Stimulated activated CD8-positive, alpha-beta memory T cell treated with anti-CD3 and anti-CD28 coated beads, Interleukin-15, amount 100 ng/mL, for 1 hour (primary cell): ENCODE data around the gene FOXP2.
"Not testable (repeated sequence)": the region's sequence is repeated elsewhere in the genome, so short reads cannot be mapped to it uniquely, and the experiment has no call there.

Experiments
- DNase-seq: peaks from one replicate; pipeline ENCODE4 v3.0.0-alpha.2; 2020; ENCODE audit warnings: low read depth

The FOXP2 gene

GRCh38 chr7:114590298-114590697, 175.7 kb downstream of the FOXP2 start:
- no peak for DNase-seq

GRCh38 chr7:114598946-114599345, 184.3 kb downstream of the FOXP2 start:
- no peak for DNase-seq

- DNase-seq = no peak
Observed at GRCh38 chr7:114606100-114606499, 191.5 kb downstream of the FOXP2 start.

- not testable (repeated sequence) for DNase-seq
Observed at GRCh38 chr7:114608822-114609221, 194.2 kb downstream of the FOXP2 start.

- no peak for DNase-seq
Observed at GRCh38 chr7:114620208-114620607, 205.6 kb downstream of the FOXP2 start.

GRCh38 chr7:114622221-114622620, 207.6 kb downstream of the FOXP2 start:
- no peak for DNase-seq

- no peak for DNase-seq
Observed at GRCh38 chr7:114623146-114623545, 208.5 kb downstream of the FOXP2 start.

- DNase-seq = no peak
Observed at GRCh38 chr7:114627231-114627630, 212.6 kb downstream of the FOXP2 start.

GRCh38 chr7:114628362-114628761, 213.7 kb downstream of the FOXP2 start:
- no peak for DNase-seq

- no peak for DNase-seq
Observed at GRCh38 chr7:114629762-114630161, 215.1 kb downstream of the FOXP2 start.

GRCh38 chr7:114630201-114630990, 215.8 kb downstream of the FOXP2 start:
- DNase-seq = no peak

GRCh38 chr7:114631249-114631822, 216.7 kb downstream of the FOXP2 start:
- no peak for DNase-seq

GRCh38 chr7:114639451-114639850, 224.8 kb downstream of the FOXP2 start:
- DNase-seq = no peak

GRCh38 chr7:114644455-114644854, 229.8 kb downstream of the FOXP2 start:
- DNase-seq = no peak

- DNase-seq = no peak
Observed at GRCh38 chr7:114645451-114645850, 230.8 kb downstream of the FOXP2 start.

GRCh38 chr7:114647518-114647917, 232.9 kb downstream of the FOXP2 start:
- DNase-seq = no peak

- DNase-seq = no peak
Observed at GRCh38 chr7:114648117-114648516, 233.5 kb downstream of the FOXP2 start.

GRCh38 chr7:114648680-114649079, 234.1 kb downstream of the FOXP2 start:
- DNase-seq = no peak

- no peak for DNase-seq
Observed at GRCh38 chr7:114649689-114650088, 235.1 kb downstream of the FOXP2 start.

- no peak for DNase-seq
Observed at GRCh38 chr7:114650491-114650890, 235.9 kb downstream of the FOXP2 start.

- no peak for DNase-seq
Observed at GRCh38 chr7:114652041-114652440, 237.4 kb downstream of the FOXP2 start.

GRCh38 chr7:114653364-114654088, 238.9 kb downstream of the FOXP2 start:
- no peak for DNase-seq

GRCh38 chr7:114656466-114656865, 241.9 kb downstream of the FOXP2 start:
- DNase-seq = no peak
